HepG2 (cell line): ENCODE data around the gene SEPTIN2. TPM values are rescaled to one million over a fixed set of nuclear protein-coding genes. Genes with fewer than 3 reads are reported as not detected.
A peak's percentile ranks its signal among the peaks of the same experiment; 100 is the strongest.

Experiments
- ARID4A ChIP-seq: sonication (generic); formaldehyde crosslinking; IDR thresholded peaks from 2 replicates; pipeline ENCODE4 v1.5.0; 2020; ENCODE audit warnings: mild to moderate bottlenecking, missing genetic modification reagents, borderline replicate concordance
- ELF3 ChIP-seq: IDR thresholded peaks from 2 replicates; pipeline ENCODE4 v1.6.1; 2016; ENCODE audit warnings: missing genetic modification reagents, missing compliant biosample characterization
- FIP1L1 ChIP-seq: fragments of 200-400 bp; formaldehyde crosslinking; IDR thresholded peaks from 2 replicates; pipeline ENCODE4 v1.6.1; 2018; ENCODE audit warnings: low read depth, mild to moderate bottlenecking, low read length, moderate library complexity, borderline replicate concordance; ENCODE audit not compliant: insufficient read depth
- FLYWCH1 ChIP-seq: sonication (generic); formaldehyde crosslinking; IDR thresholded peaks from 2 replicates; pipeline ENCODE4 v1.8.1; 2023; ENCODE audit warnings: mild to moderate bottlenecking, missing genetic modification reagents
- KMT2A ChIP-seq: sonication (generic); formaldehyde crosslinking; IDR thresholded peaks from 2 replicates; pipeline ENCODE4 v1.4.0; 2020; ENCODE audit warnings: missing genetic modification reagents
- THAP11 ChIP-seq: IDR thresholded peaks from 2 replicates; pipeline ENCODE4 v1.6.1; 2016; ENCODE audit warnings: missing biosample characterization, missing genetic modification reagents
- ZBTB37 ChIP-seq: sonication (generic); formaldehyde crosslinking; IDR thresholded peaks from 2 replicates; pipeline ENCODE4 v1.4.0; 2020; ENCODE audit warnings: mild to moderate bottlenecking, missing genetic modification reagents
- ZFP37 ChIP-seq: sonication (generic); formaldehyde crosslinking; IDR thresholded peaks from 2 replicates; pipeline ENCODE4 v1.4.0; 2020; ENCODE audit warnings: missing genetic modification reagents, borderline replicate concordance
- ZNF121 ChIP-seq: sonication (generic); formaldehyde crosslinking; IDR thresholded peaks from 2 replicates; pipeline ENCODE4 v1.5.0; 2020; ENCODE audit warnings: mild to moderate bottlenecking, missing genetic modification reagents
- ZNF292 ChIP-seq: sonication (generic); formaldehyde crosslinking; IDR thresholded peaks from 2 replicates; pipeline ENCODE4 v1.8.1; 2022; ENCODE audit warnings: mild to moderate bottlenecking, low read depth, missing genetic modification reagents, borderline replicate concordance
- ZNF512B ChIP-seq: sonication (generic); formaldehyde crosslinking; IDR thresholded peaks from 2 replicates; pipeline ENCODE4 v1.5.1; 2020; ENCODE audit warnings: missing genetic modification reagents, mild to moderate bottlenecking, borderline replicate concordance
- polyA plus RNA-seq, 8 experiments: library from polyadenylated mRNA; depleted of rRNA in 3 of 8; stranded (reverse) in 7 of 8; unstranded in 1 of 8; fragments of >200 nt; fragmentation: Illumina TruSeq in 4 of 8; extraction: Trizol in 4 of 8; gene quantifications; 2 replicates each; pipeline versions ENCODE4 v1.2.1 to v1.2.3, GENCODE V29; 2011 to 2016; ENCODE audit warnings: low read depth in 4 of 8, missing spikeins in 1 of 8, mixed read lengths in 1 of 8; ENCODE audit not compliant: insufficient read depth in 1 of 8
- total RNA-seq, 5 experiments: library from RNA; depleted of rRNA; stranded (reverse); fragments of >200 nt; fragmentation: Illumina TruSeq; extraction: Trizol; gene quantifications; 2 replicates each; pipeline ENCODE4 v1.2.3, GENCODE V29; 2016; ENCODE audit warnings: low read depth in 1 of 5
- TF ChIP-seq, protein P1 (sequence below): sonication (generic); formaldehyde crosslinking; conservative IDR thresholded peaks from 2 replicates; pipeline ENCODE4 v1.4.0; 2020; ENCODE audit warnings: missing genetic modification reagents

The SEPTIN2 gene
- total and polyA plus RNA-seq, 2 of the 13 experiments (the other 11 are each of a cell fraction or from before 2014, with no cell fraction given): 493 to 733 TPM

DNA sequence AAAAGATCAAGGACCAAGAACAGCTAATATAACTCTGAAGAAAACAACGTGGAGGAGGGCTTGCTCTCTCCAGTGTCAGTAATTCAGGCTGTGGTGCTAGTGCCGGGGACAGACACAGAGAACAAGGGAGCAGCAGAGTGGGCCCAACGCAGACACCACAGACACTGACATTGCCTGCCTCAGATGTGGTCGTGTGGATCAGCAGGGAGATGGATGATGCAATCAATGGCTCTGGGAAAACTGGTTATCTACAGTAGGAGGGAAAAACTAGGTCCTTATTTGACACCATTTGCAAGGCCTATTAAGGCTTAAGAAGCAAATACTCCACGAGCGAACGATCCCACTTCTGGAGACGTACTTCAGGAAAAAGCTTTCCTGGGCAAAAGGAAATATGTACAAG is 36.3 kb upstream of the SEPTIN2 start (continued):
- TF ChIP-seq ZNF292 (no peak), ARID4A (CRISPR knock-in tag) (peak; percentile 34; the same call in 1 of the 2 replicates), ZNF121 (CRISPR knock-in tag) (no peak), KMT2A (CRISPR knock-in tag) (0 out of 2 replicates have a peak, but pooled peaks have one; percentile 41), ZFP37 (CRISPR knock-in tag) (no peak), ZBTB37 (CRISPR knock-in tag) (no peak), ZNF512B (no peak), FLYWCH1 (CRISPR knock-in tag) (no peak), ELF3 (CRISPR knock-in tag) (no peak), THAP11 (CRISPR knock-in tag) (peak; percentile 26; the same call in 1 of the 2 replicates), FIP1L1 (no peak)
- TF ChIP-seq, protein P1, sequence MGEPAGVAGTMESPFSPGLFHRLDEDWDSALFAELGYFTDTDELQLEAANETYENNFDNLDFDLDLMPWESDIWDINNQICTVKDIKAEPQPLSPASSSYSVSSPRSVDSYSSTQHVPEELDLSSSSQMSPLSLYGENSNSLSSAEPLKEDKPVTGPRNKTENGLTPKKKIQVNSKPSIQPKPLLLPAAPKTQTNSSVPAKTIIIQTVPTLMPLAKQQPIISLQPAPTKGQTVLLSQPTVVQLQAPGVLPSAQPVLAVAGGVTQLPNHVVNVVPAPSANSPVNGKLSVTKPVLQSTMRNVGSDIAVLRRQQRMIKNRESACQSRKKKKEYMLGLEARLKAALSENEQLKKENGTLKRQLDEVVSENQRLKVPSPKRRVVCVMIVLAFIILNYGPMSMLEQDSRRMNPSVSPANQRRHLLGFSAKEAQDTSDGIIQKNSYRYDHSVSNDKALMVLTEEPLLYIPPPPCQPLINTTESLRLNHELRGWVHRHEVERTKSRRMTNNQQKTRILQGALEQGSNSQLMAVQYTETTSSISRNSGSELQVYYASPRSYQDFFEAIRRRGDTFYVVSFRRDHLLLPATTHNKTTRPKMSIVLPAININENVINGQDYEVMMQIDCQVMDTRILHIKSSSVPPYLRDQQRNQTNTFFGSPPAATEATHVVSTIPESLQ (CRISPR knock-in tag): no peak
